HEK293T (cell line): ENCODE data around the gene PCNX2.

Experiments used
- ARNT ChIP-seq: fragments of 450-650 bp; IDR thresholded peaks from 2 replicates; pipeline ENCODE4 v1.6.1; 2017; ENCODE audit warnings: mild to moderate bottlenecking
- BHLHE40 ChIP-seq: fragments of 450-650 bp; IDR thresholded peaks from 2 replicates; pipeline ENCODE4 v1.6.1; 2016; ENCODE audit warnings: mild to moderate bottlenecking, moderate library complexity, borderline replicate concordance
- CTBP1 ChIP-seq: fragments of 450-650 bp; IDR thresholded peaks from 2 replicates; pipeline ENCODE4 v1.6.1; 2016; ENCODE audit warnings: borderline replicate concordance
- ELF4 ChIP-seq: fragments of 450-650 bp; IDR thresholded peaks from 2 replicates; pipeline ENCODE4 v1.6.1; 2017; ENCODE audit warnings: antibody characterized with exemption
- FOXK2 ChIP-seq: fragments of 450-650 bp; IDR thresholded peaks from 2 replicates; pipeline ENCODE4 v1.6.1; 2016; ENCODE audit warnings: mild to moderate bottlenecking
- FOXM1 ChIP-seq: fragments of 450-650 bp; IDR thresholded peaks from 2 replicates; pipeline ENCODE4 v1.6.1; 2017; ENCODE audit warnings: mild to moderate bottlenecking, borderline replicate concordance
- HDGF ChIP-seq: fragments of 450-650 bp; IDR thresholded peaks from 2 replicates; pipeline ENCODE4 v1.6.1; 2017; ENCODE audit warnings: antibody characterized with exemption, borderline replicate concordance
- L3MBTL2 ChIP-seq: fragments of 450-650 bp; conservative IDR thresholded peaks from 2 replicates; pipeline ENCODE4 v1.6.1; 2016; ENCODE audit warnings: mild to moderate bottlenecking
- LEF1 ChIP-seq: fragments of 450-650 bp; IDR thresholded peaks from 2 replicates; pipeline ENCODE4 v1.6.1; 2017; ENCODE audit warnings: mild to moderate bottlenecking, borderline replicate concordance
- SP1 ChIP-seq: fragments of 450-650 bp; IDR thresholded peaks from 2 replicates; pipeline ENCODE4 v1.6.1; 2017
- SUZ12 ChIP-seq: fragments of 450-650 bp; IDR thresholded peaks from 2 replicates; pipeline ENCODE4 v1.6.1; 2016; ENCODE audit warnings: mild to moderate bottlenecking
- TARDBP ChIP-seq: fragments of 450-650 bp; IDR thresholded peaks from 2 replicates; pipeline ENCODE4 v1.6.1; 2016
- TF ChIP-seq, protein P1 (sequence below): fragments of 450-650 bp; IDR thresholded peaks from 2 replicates; pipeline ENCODE4 v1.6.1; 2016

DNA sequence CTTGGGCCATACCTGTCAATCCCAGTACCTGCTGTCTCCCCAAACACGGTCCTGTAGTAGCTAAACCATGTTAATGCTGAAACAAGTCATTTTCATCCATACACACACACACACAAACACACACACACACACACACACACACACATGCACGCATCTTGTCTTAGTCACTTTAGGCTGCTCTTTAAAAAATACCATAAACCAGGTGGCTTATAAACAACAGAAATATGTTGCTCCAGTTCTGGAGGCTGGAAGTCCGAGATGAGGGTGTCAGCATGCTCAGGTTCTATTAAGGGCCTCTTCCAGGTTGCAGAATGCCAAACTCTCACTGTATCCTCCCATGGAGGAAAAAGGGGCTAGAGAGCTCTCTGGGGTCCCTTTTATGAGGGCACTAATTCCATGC is 215.2 kb downstream of the PCNX2 start:
- TF ChIP-seq FOXM1 (no peak), ELF4 (no peak), FOXK2 (no peak), SP1 (no peak), BHLHE40 (no peak), SUZ12 (no peak), TARDBP (no peak), HDGF (no peak), ARNT (no peak), L3MBTL2 (no peak), LEF1 (no peak), CTBP1 (no peak)
- TF ChIP-seq, protein P1, sequence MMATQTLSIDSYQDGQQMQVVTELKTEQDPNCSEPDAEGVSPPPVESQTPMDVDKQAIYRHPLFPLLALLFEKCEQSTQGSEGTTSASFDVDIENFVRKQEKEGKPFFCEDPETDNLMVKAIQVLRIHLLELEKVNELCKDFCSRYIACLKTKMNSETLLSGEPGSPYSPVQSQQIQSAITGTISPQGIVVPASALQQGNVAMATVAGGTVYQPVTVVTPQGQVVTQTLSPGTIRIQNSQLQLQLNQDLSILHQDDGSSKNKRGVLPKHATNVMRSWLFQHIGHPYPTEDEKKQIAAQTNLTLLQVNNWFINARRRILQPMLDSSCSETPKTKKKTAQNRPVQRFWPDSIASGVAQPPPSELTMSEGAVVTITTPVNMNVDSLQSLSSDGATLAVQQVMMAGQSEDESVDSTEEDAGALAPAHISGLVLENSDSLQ, result no peak
